WTC11 (cell line): ENCODE measurements around the gene LSM3. TPM values are rescaled to one million over a fixed set of nuclear protein-coding genes. Genes with fewer than 3 reads are reported as not detected.

Source experiments
- ATAC-seq: fragments of 200-7000 bp; cut with Tn5 transposase; 2 replicates; pipeline ENCODE4 v1.10.0; 2021; ENCODE audit warnings: mild to moderate bottlenecking, moderate library complexity
- CTCF ChIA-PET: fragments of 300-600 bp; sonication (Branson Sonifier 250); formaldehyde crosslinking; loops from one replicate; lab custom pipeline; 2021; ENCODE audit warnings: antibody characterized with exemption; lab: Charles Lee
- POLR2A ChIA-PET: fragments of 350-600 bp; sonication (Branson Sonifier 250); formaldehyde crosslinking; loops from one replicate; lab custom pipeline; 2021; ENCODE audit warnings: antibody characterized with exemption; lab: Charles Lee
- DNase-seq: peaks from one replicate; pipeline ENCODE4 v3.0.0; 2021; ENCODE audit warnings: low spot score
- H3K27ac Mint-ChIP-seq: 2 replicates; pipeline ENCODE4 v1.8.0; 2021; ENCODE audit warnings: mixed read lengths
- H3K27me3 Mint-ChIP-seq: 2 replicates; pipeline ENCODE4 v1.8.0; 2021; ENCODE audit warnings: low read depth, mild to moderate bottlenecking, moderate library complexity, mixed read lengths
- H3K36me3 Mint-ChIP-seq: 2 replicates; pipeline ENCODE4 v1.8.0; 2021; ENCODE audit warnings: mixed read lengths
- H3K4me1 Mint-ChIP-seq: 2 replicates; pipeline ENCODE4 v1.8.0; 2022; ENCODE audit warnings: mixed read lengths
- H3K4me3 Mint-ChIP-seq: 2 replicates; pipeline ENCODE4 v1.8.0; 2021; ENCODE audit warnings: mild to moderate bottlenecking, moderate library complexity, mixed read lengths
- H3K9me3 Mint-ChIP-seq: 2 replicates; pipeline ENCODE4 v1.8.0; 2021; ENCODE audit warnings: mixed read lengths
- AFF4 ChIP-seq: sonication (generic); formaldehyde crosslinking; IDR thresholded peaks from 2 replicates; pipeline ENCODE4 v1.8.1; 2023; ENCODE audit warnings: mild to moderate bottlenecking, missing genetic modification reagents, borderline replicate concordance
- CDX4 ChIP-seq: fragments of 250-450 bp; sonication (Bioruptor Pico); IDR thresholded peaks from 2 replicates; pipeline ENCODE4 v1.9.0; 2021; ENCODE audit warnings: moderate library complexity, mild to moderate bottlenecking, inconsistent platforms, borderline replicate concordance
- CREB1 ChIP-seq: sonication (generic); formaldehyde crosslinking; IDR thresholded peaks from 2 replicates; pipeline ENCODE4 v1.8.0; 2023; ENCODE audit warnings: mild to moderate bottlenecking, missing genetic modification reagents
- E2F5 ChIP-seq: sonication (generic); formaldehyde crosslinking; IDR thresholded peaks from 2 replicates; pipeline ENCODE4 v1.8.1; 2022; ENCODE audit warnings: mild to moderate bottlenecking, moderate library complexity, missing genetic modification reagents
- ERG ChIP-seq: fragments of 250-450 bp; sonication (Bioruptor Pico); IDR thresholded peaks from 2 replicates; pipeline ENCODE4 v1.8.0; 2021; ENCODE audit warnings: mild to moderate bottlenecking
- FOXP4 ChIP-seq: sonication (generic); formaldehyde crosslinking; IDR thresholded peaks from 2 replicates; pipeline ENCODE4 v1.8.0; 2022; ENCODE audit warnings: mild to moderate bottlenecking, missing genetic modification reagents
- IRF2 ChIP-seq: sonication (generic); formaldehyde crosslinking; IDR thresholded peaks from 2 replicates; pipeline ENCODE4 v1.8.0; 2022; ENCODE audit warnings: low read depth, missing genetic modification reagents, borderline replicate concordance
- MAX ChIP-seq: sonication (generic); formaldehyde crosslinking; IDR thresholded peaks from 2 replicates; pipeline ENCODE4 v1.8.0; 2022; ENCODE audit warnings: mild to moderate bottlenecking, missing genetic modification reagents
- NFE2L1 ChIP-seq: sonication (generic); formaldehyde crosslinking; IDR thresholded peaks from 2 replicates; pipeline ENCODE4 v1.8.1; 2023; ENCODE audit warnings: missing genetic modification reagents
- SMAD3 ChIP-seq: sonication (generic); formaldehyde crosslinking; IDR thresholded peaks from 2 replicates; pipeline ENCODE4 v1.8.0; 2022; ENCODE audit warnings: missing genetic modification reagents, mild to moderate bottlenecking, borderline replicate concordance
- SP1 ChIP-seq: sonication (generic); formaldehyde crosslinking; conservative IDR thresholded peaks from 2 replicates; pipeline ENCODE4 v1.8.1; 2022; ENCODE audit warnings: missing genetic modification reagents
- ZBTB21 ChIP-seq: sonication (generic); formaldehyde crosslinking; IDR thresholded peaks from 2 replicates; pipeline ENCODE4 v1.8.1; 2023; ENCODE audit warnings: mild to moderate bottlenecking, missing genetic modification reagents, borderline replicate concordance
- ZNF232 ChIP-seq: sonication (generic); formaldehyde crosslinking; IDR thresholded peaks from 2 replicates; pipeline ENCODE4 v1.8.0; 2022; ENCODE audit warnings: mild to moderate bottlenecking, missing genetic modification reagents
- ZNF263 ChIP-seq: sonication (generic); formaldehyde crosslinking; IDR thresholded peaks from 2 replicates; pipeline ENCODE4 v1.8.1; 2022; ENCODE audit warnings: low read depth, mild to moderate bottlenecking, moderate library complexity, missing genetic modification reagents
- ZNF416 ChIP-seq: fragments of 250-450 bp; sonication (Bioruptor Pico); IDR thresholded peaks from 2 replicates; pipeline ENCODE4 v1.9.0; 2021; ENCODE audit warnings: mild to moderate bottlenecking, inconsistent platforms
- ZNF425 ChIP-seq: fragments of 250-450 bp; sonication (Bioruptor Pico); conservative IDR thresholded peaks from 2 replicates; pipeline ENCODE4 v1.9.0; 2021; ENCODE audit warnings: mild to moderate bottlenecking
- total RNA-seq: library from RNA; stranded (reverse); gene quantifications from 3 replicates; pipeline ENCODE4 v1.2.3, GENCODE V29; 2021

LSM3 gene
- total RNA-seq, 1 experiment from 2014 or later: 21.4 TPM

GRCh38 chr3:14143271-14144225 lies 35.1 kb upstream of the LSM3 start:
- Mint-ChIP-seq H3K27me3 (no peaks in the 10 kb centered on the region), H3K4me1 (peaks cover 29% of the 10 kb centered on the region), H3K4me3 (no peak overlapping the region), H3K36me3 (peaks cover 22% of the 10 kb centered on the region), H3K9me3 (no peaks in the 10 kb centered on the region), H3K27ac (no peak overlapping the region; the same call in 1 of the 2 replicates)
- ChIA-PET CTCF (interaction anchor here (1.0 to 4.9 kb wide), 4 partner anchors 60 to 247 kb away, joined by 3 to 24 read pairs (median 12); no protein-coding TSS in a partner anchor), POLR2A (interaction anchor here (1.1 kb wide), 1 partner anchor 18 kb away, joined by 3 read pairs; no protein-coding TSS in a partner anchor)
- 0 out of 2 replicates have a peak, but pooled peaks have one; percentile 18 for TF ChIP-seq CDX4
- no peak for TF ChIP-seq ZNF232 (CRISPR knock-in tag)
- no peak for DNase-seq
- no peak for ATAC-seq

GRCh38 chr3:14144423-14145075 lies 34.1 kb upstream of the LSM3 start:
- ChIA-PET POLR2A (interaction anchor here (1.1 kb wide), 1 partner anchor 19 kb away, joined by 3 read pairs; no protein-coding TSS in a partner anchor), CTCF (interaction anchor here (0.5 to 3.5 kb wide), 6 partner anchors 11 to 258 kb away, joined by 3 to 24 read pairs (median 4); partner anchors contain the start of genes CHCHD4, SLC6A6 and TMEM43)
- ATAC-seq: peak; percentile 10; the same call in 1 of the 2 replicates
- Mint-ChIP-seq H3K36me3 (peaks cover 20% of the 10 kb centered on the region), H3K9me3 (no peaks in the 10 kb centered on the region), H3K4me1 (peaks cover 31% of the 10 kb centered on the region), H3K27me3 (no peaks in the 10 kb centered on the region), H3K27ac (peak overlapping the region; percentile 88), H3K4me3 (no peak overlapping the region)
- TF ChIP-seq SMAD3 (CRISPR knock-in tag): no peak
- no peak for TF ChIP-seq CREB1 (CRISPR knock-in tag)
- TF ChIP-seq MAX: no peak
- TF ChIP-seq ZNF416 (CRISPR knock-in tag): no peak
- TF ChIP-seq SP1 (CRISPR knock-in tag): no peak
- no peak for DNase-seq

GRCh38 chr3:14145236-14145635 lies 33.4 kb upstream of the LSM3 start:
- Mint-ChIP-seq H3K4me1 (peaks cover 31% of the 10 kb centered on the region), H3K36me3 (peaks cover 19% of the 10 kb centered on the region), H3K4me3 (no peak overlapping the region), H3K27ac (peak overlapping the region; percentile 89), H3K27me3 (no peaks in the 10 kb centered on the region), H3K9me3 (no peaks in the 10 kb centered on the region)
- no peak for ATAC-seq
- ChIA-PET CTCF (interaction anchor here (0.5 to 3.5 kb wide), 5 partner anchors 10 to 257 kb away, joined by 3 to 24 read pairs (median 4); partner anchors contain the start of genes CHCHD4, SLC6A6 and TMEM43), POLR2A (interaction anchor here (1.2 kb wide), 1 partner anchor 20 kb away, joined by 3 read pairs; the partner anchor contains the start of genes CHCHD4 and TMEM43)
- no peak for DNase-seq
- TF ChIP-seq ERG (CRISPR knock-in tag) (no peak), ZBTB21 (no peak), IRF2 (CRISPR knock-in tag) (no peak), CREB1 (CRISPR knock-in tag) (no peak), E2F5 (CRISPR knock-in tag) (no peak), ZNF425 (CRISPR knock-in tag) (no peak), FOXP4 (CRISPR knock-in tag) (no peak), NFE2L1 (CRISPR knock-in tag) (no peak), SP1 (CRISPR knock-in tag) (no peak), ZNF263 (CRISPR knock-in tag) (no peak), AFF4 (CRISPR knock-in tag) (no peak)
